Cardiac fibroblast (primary cell): ENCODE measurements around the gene ADAMTS4.

ENCODE experiments used
- DNase-seq, 2 donors: peaks; one replicate each; pipeline versions ENCODE4 v3.0.0 to v3.0.0-alpha.2; 2010; ENCODE audit warnings: low read depth in 2 of 2
- H3K4me3 ChIP-seq, 2 donors: replicated peaks in 1 of 2; 1 replicate in 1 of 2; 2 replicates in 1 of 2; pipeline ENCODE4 v1.5.1; 2011; ENCODE audit warnings: low read depth in 2 of 2, low read length in 2 of 2, mild to moderate bottlenecking in 2 of 2, moderate library complexity in 1 of 2
- CTCF ChIP-seq: IDR thresholded peaks from one replicate; pipeline ENCODE4 v1.5.1; 2011; ENCODE audit warnings: low read depth, mild to moderate bottlenecking, low read length, inconsistent platforms

The ADAMTS4 gene

DNA sequence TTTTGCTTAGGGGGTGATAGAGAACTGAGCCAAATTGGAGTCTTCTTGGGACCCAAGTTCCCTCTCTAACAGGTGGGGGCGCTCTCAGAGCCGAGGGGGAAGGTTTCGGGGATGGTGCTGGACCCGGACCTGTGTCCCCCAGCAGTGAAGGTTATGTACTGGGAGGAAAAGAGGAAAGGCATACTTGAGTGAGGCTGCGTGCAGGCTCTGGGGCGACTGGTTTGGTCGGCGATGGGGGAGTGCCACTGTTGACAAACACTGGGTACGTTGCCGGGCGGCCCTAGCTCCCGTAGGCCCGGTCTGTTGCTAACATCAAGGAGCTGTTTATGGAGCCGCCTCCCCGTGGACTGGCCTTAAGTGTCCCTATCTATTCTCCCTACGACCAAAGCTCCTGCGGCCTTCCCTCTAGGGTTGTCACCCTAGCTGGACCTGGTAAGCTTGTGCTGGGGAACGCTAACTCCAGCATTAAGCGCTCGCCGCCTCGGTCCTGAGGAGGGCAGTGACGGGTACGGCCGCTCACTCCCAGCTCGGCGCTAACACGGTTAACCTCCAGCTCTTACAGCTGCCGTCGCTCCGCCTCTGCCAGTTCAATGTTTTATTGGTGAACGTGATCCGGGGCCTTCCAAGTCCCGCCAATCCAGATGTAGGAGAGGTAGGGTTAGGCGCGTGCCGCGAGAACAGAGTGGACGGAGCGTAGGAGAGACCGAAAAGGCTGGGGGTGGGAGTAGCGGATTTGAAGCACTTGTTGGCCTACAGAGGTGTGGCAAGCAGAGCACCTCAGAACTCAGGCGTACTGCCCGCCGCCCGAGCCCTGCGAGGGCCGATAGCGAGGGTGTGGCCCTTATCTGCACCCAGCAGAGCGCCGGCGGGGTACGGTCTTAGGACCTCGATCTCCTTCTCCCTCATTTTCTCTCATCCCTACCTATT lies 32.8 kb downstream of the ADAMTS4 start, which contains the start of gene PPOX:
PPOX (plus strand) TSS at position 685 of the 927 bp plus-strand sequence. CDS start 422 bp downstream, outside the sequence.
- TF ChIP-seq CTCF, result peak; percentile 56
- DNase-seq, result peak; percentile 99
- H3K4me3 ChIP-seq, result peak within 1 kb of the TSS; percentile 77 to 79

GRCh38 chr1:161164901-161165610 lies 33.8 kb downstream of the ADAMTS4 start:
- TF ChIP-seq CTCF, result no peak
- no peak for DNase-seq
- H3K4me3 ChIP-seq, result peak overlapping the region; percentile 77 to 79

GRCh38 chr1:161163793-161164192 lies 35.1 kb downstream of the ADAMTS4 start:
- no peak for TF ChIP-seq CTCF
- no peak overlapping the region for H3K4me3 ChIP-seq
- no peak for DNase-seq

- H3K4me3 ChIP-seq, result no peak overlapping the region
- no peak for DNase-seq
- TF ChIP-seq CTCF, result no peak
These were observed 36.0 kb downstream of the ADAMTS4 start for GRCh38 chr1:161162806-161163205.

- no peak for TF ChIP-seq CTCF
- no peak for DNase-seq
- no peak overlapping the region for H3K4me3 ChIP-seq
These were observed 36.8 kb downstream of the ADAMTS4 start for GRCh38 chr1:161162052-161162451.

GRCh38 chr1:161161652-161162051 lies 37.2 kb downstream of the ADAMTS4 start:
- no peak for DNase-seq
- TF ChIP-seq CTCF, result no peak
- H3K4me3 ChIP-seq, result no peak overlapping the region
